Measurements from ENCODE around the gene UBTD2. TPM values are rescaled to one million over a fixed set of nuclear protein-coding genes. Genes with fewer than 3 reads are reported as not detected.

The UBTD2 gene, protein sequence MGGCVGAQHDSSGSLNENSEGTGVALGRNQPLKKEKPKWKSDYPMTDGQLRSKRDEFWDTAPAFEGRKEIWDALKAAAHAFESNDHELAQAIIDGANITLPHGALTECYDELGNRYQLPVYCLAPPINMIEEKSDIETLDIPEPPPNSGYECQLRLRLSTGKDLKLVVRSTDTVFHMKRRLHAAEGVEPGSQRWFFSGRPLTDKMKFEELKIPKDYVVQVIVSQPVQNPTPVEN
- total RNA-seq: 11.1 and 14.7 TPM in 2 replicates

DNA sequence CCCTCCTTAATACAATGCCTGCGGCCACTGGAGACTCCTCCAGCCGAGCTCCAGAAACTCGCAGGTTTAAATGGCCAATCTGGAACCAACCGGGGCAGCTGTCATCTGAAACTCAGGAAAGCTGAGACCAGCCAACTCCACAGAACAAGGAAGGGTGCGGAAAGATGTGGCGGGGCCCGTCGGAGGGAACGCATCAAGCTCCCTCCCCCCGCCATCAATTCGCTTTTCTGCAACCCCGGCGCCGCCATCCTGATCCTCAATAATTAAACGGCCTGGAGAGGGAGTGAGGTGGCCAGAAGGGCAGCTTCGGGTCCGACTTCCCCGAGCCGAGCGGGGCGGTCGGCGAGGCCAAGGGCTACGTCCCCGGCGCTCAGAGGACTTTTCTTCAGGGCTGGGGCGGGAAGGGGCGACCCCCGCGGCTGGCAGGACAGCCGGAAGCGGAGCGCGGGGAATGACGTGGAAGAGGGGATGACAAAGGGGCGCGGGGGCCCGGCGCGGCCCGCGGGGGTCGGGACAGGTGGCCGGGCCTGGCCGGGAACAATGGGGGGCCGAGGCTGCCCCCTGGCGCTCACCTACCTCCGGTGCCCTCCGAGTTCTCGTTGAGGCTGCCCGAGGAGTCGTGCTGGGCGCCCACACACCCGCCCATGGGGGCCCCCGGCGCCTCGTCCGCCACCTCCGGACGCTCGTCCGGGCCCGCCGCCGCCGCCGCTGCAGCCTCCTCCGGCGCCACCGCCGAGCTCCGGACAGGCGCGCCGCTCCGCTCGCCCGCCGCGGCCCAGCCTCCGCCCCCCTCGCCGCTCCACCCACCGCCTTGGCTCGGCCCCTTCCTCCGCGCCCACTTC is at the start of gene UBTD2:
TSS of gene UBTD2 (minus strand) at position 745 of the 842 bp plus-strand sequence. CDS start at position 646, 99 bp downstream.

DNA sequence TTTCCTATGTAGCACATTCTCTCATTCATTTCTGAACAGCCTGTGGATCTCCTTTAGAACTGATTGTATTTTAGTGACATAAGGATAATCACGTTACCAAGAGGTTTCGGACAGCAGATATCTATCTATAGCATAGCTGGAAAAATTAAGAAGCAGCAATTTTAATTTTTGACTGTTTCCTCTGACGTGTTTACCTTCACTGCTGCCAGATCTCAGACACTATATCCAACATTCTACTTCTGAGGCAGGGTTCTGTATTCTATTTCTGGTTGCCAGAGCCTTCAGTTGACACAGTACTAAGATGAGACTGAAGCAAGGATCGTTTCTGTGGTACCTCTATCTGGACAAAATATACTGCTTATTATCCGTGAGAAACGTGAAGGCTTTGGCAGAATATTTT is 89.7 kb downstream of the UBTD2 start, which contains the start of gene EFCAB9:
TSS of gene EFCAB9 (plus strand) at position 301 of the 400 bp plus-strand sequence. CDS start at position 302, 1 bp downstream.

DNA sequence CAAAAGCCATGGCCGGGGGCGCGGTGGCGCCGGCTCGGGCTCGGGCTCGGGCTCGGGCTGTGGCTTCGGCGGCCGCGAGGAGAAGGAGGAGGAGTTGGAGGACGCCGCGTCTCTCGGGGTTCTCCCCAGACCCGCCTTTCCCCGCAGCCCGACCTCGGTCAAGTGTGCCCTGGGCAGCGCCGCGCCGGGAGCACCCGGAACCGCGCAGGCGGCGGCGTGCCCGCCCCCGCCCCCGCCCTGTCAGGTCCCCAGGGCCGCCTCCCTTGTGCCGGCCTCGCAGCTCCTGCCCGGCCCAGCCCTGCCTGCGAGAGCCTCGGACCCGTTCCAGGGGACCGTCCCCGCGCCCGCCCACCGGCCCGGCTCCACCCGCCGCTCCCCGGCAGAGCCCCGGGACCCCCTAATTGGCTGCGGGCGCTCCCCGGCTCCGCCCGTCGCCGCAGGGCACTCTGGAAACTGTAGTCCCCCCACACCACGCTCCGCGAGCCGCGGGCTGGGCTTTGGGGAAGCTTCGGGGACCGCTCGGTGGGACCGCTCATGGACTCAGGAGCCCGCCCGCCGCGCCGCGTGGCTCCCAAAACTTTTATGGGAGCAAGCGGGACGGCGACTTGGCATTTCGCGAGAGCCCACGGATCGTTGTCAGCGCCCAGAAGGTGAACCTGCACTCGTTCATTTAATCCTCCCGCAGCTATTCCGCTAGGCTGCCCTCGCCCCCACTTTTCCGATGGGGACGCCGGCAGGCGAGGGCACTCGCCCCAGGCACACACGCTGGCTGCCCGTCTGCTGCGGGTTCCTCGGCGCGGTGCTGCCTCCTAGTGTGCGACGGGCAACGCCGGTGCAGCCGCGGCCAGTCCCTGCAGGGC is 95.3 kb downstream of the UBTD2 start, which contains the start of gene STK10:
TSS of gene STK10 (minus strand) at position 192 of the 860 bp plus-strand sequence. CDS start at position 10, 182 bp downstream.

Other genes with a start within 250 kb of the UBTD2 start
- gene STK10, start 95.5 kb downstream of the UBTD2 start, total RNA-seq: 9.2 and 12.1 TPM in 2 replicates
- gene EFCAB9, start 89.6 kb downstream of the UBTD2 start, total RNA-seq: not detected in 2 replicates
- gene SH3PXD2B, start 170.8 kb upstream of the UBTD2 start, total RNA-seq: 16.8 and 29.0 TPM in 2 replicates